Neural progenitor cell (in vitro differentiated cells): Measurements from ENCODE around the gene IPCEF1.

Experiments used
- CTCF ChIP-seq: fragments of 200-600 bp; sonication (generic); IDR thresholded peaks from 2 replicates; pipeline ENCODE4 v1.5.1; 2017; ENCODE audit warnings: antibody characterized with exemption, mild to moderate bottlenecking
- EZH2 ChIP-seq: fragments of 200-600 bp; sonication (generic); IDR thresholded peaks from 2 replicates; pipeline ENCODE4 v1.6.1; 2017; ENCODE audit warnings: antibody characterized with exemption, mild to moderate bottlenecking, moderate library complexity
- EZH2phosphoT487 ChIP-seq: fragments of 200-600 bp; sonication (generic); IDR thresholded peaks from 2 replicates; pipeline ENCODE4 v1.6.1; 2017; ENCODE audit warnings: antibody characterized with exemption

- no peak for TF ChIP-seq EZH2phosphoT487
- no peak for TF ChIP-seq EZH2
- no peak for TF ChIP-seq CTCF
Measured at GRCh38 chr6:154359679-154360078, 3.1 kb upstream of the IPCEF1 start.
